Measurements from ENCODE around the gene ANP32B.

Gene ANP32B

GRCh38 chr9:97997330-97998276, 14.5 kb downstream of the ANP32B start:
- Histone ChIP-seq H2BK120ac (ENCODE audit: low read depth, low read length) (no peak overlapping the region), H3K23ac (ENCODE audit: low read length) (no peak overlapping the region), H3K18ac (ENCODE audit: low read length) (no peak overlapping the region), H4K8ac (ENCODE audit: low read depth, low read length) (no peak overlapping the region), H3K27ac (ENCODE audit: low read depth, low read length) (no peak overlapping the region), H4K5ac (ENCODE audit: low read length) (no peak overlapping the region), H2AK5ac (ENCODE audit: low read length) (no peak overlapping the region), H3K79me1 (ENCODE audit: low read length) (peaks cover 16% of the 10 kb centered on the region), H3K4me3 (ENCODE audit: low read length) (no peak overlapping the region), H3K36me3 (ENCODE audit: control insufficient read depth, insufficient read depth, low read length) (peaks cover 9% of the 10 kb centered on the region), H2BK15ac (replicated peaks; ENCODE audit: low read depth) (no peak overlapping the region), H3K27me3 (ENCODE audit: insufficient read depth, low read length, poor library complexity) (no peaks in the 10 kb centered on the region), H3K4me1 (ENCODE audit: control insufficient read depth, low read depth, low read length) (no peaks in the 10 kb centered on the region), H3K4ac (ENCODE audit: low read depth, low read length) (no peak overlapping the region), H2BK5ac (ENCODE audit: low read length) (no peak overlapping the region), H3K79me2 (ENCODE audit: control insufficient read depth, insufficient read depth, low read length) (peaks cover 33% of the 10 kb centered on the region), H3K56ac (ENCODE audit: low read length) (no peak overlapping the region), H3K9ac (ENCODE audit: low read length) (no peak overlapping the region), H3K4me2 (ENCODE audit: low read length) (no peak overlapping the region)
- WGBS (ENCODE audit: extremely low coverage, insufficient coverage, low lambda C conversion rate) = no CpG with 5 or more reads among the region's 3 CpGs
- DNase-seq = no peak

GRCh38 chr9:98002808-98003207, 19.7 kb downstream of the ANP32B start:
- no peak overlapping the region for H3K18ac ChIP-seq (ENCODE audit: low read length)
- H2BK5ac ChIP-seq (ENCODE audit: low read length) = no peak overlapping the region
- no peaks in the 10 kb centered on the region for H3K27me3 ChIP-seq (ENCODE audit: insufficient read depth, low read length, poor library complexity)
- H3K27ac ChIP-seq (ENCODE audit: low read depth, low read length) = no peak overlapping the region
- H3K23ac ChIP-seq (ENCODE audit: low read length) = no peak overlapping the region
- no peaks in the 10 kb centered on the region for H3K4me1 ChIP-seq (ENCODE audit: control insufficient read depth, low read depth, low read length)
- H3K56ac ChIP-seq (ENCODE audit: low read length) = no peak overlapping the region
- peaks cover 21% of the 10 kb centered on the region for H3K79me1 ChIP-seq (ENCODE audit: low read length)
- no peak overlapping the region for H2BK15ac ChIP-seq (replicated peaks; ENCODE audit: low read depth)
- H2AK5ac ChIP-seq (ENCODE audit: low read length) = no peak overlapping the region
- no peak overlapping the region for H4K5ac ChIP-seq (ENCODE audit: low read length)
- H3K4me2 ChIP-seq (ENCODE audit: low read length) = no peak overlapping the region
- no peak overlapping the region for H2BK120ac ChIP-seq (ENCODE audit: low read depth, low read length)
- peaks cover 27% of the 10 kb centered on the region for H3K36me3 ChIP-seq (ENCODE audit: control insufficient read depth, insufficient read depth, low read length)
- H3K4ac ChIP-seq (ENCODE audit: low read depth, low read length) = no peak overlapping the region
- H3K79me2 ChIP-seq (ENCODE audit: control insufficient read depth, insufficient read depth, low read length) = peaks cover 14% of the 10 kb centered on the region
- no peak for DNase-seq
- no peak overlapping the region for H3K9ac ChIP-seq (ENCODE audit: low read length)
- H3K4me3 ChIP-seq (ENCODE audit: low read length) = no peak overlapping the region
- H4K8ac ChIP-seq (ENCODE audit: low read depth, low read length) = no peak overlapping the region
- no CpG with 5 or more reads among the region's 2 CpGs for WGBS (ENCODE audit: extremely low coverage, insufficient coverage, low lambda C conversion rate)

- H3K36me3 ChIP-seq (ENCODE audit: control insufficient read depth, insufficient read depth, low read length) = peaks cover 36% of the 10 kb centered on the region
- no CpG with 5 or more reads among the region's 5 CpGs for WGBS (ENCODE audit: extremely low coverage, insufficient coverage, low lambda C conversion rate)
Observed at GRCh38 chr9:98006127-98006796, 23.1 kb downstream of the ANP32B start.

DNA sequence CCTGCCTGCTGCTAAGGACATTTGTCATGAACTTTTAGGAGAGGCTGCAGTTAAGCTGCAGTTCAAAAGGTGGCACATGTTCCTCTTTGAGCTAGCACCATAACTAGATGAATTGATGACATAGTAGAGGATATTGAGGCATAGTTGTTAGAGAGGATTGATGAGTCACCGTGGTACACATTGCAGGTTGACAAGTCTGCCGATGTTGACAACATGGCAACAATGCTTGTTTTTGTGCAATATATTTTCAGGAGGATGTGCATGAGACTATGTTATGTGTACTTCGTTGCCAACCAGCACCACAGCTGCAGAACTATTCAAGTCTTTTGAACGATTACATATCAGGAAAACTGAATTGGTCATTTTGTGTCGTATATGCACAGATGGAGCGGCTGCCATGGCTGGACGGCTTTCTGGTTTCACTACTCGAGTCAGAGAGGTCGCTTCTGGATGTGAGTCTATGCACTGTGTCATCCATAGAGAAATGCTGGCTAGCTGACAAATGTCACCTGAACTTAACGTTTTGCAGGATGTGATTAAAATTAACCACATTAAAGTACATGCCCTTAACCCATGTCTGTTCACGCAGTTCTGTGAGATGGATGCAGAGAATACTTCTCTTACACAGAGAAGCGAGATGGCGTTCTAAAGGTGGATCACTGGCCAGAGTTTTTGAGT, 24.2 kb downstream of the ANP32B start:
- no peak overlapping the region for H3K56ac ChIP-seq (ENCODE audit: low read length)
- H3K18ac ChIP-seq (ENCODE audit: low read length) = no peak overlapping the region
- no peak overlapping the region for H3K27ac ChIP-seq (ENCODE audit: low read depth, low read length)
- H4K5ac ChIP-seq (ENCODE audit: low read length) = no peak overlapping the region
- H3K4ac ChIP-seq (ENCODE audit: low read depth, low read length) = no peak overlapping the region
- H3K79me1 ChIP-seq (ENCODE audit: low read length) = peaks cover 20% of the 10 kb centered on the region
- no peak overlapping the region for H3K23ac ChIP-seq (ENCODE audit: low read length)
- H3K4me3 ChIP-seq (ENCODE audit: low read length) = no peak overlapping the region
- no peak overlapping the region for H2AK5ac ChIP-seq (ENCODE audit: low read length)
- H2BK15ac ChIP-seq (replicated peaks; ENCODE audit: low read depth) = no peak overlapping the region
- peaks cover 35% of the 10 kb centered on the region for H3K36me3 ChIP-seq (ENCODE audit: control insufficient read depth, insufficient read depth, low read length)
- no peaks in the 10 kb centered on the region for H3K27me3 ChIP-seq (ENCODE audit: insufficient read depth, low read length, poor library complexity)
- H4K8ac ChIP-seq (ENCODE audit: low read depth, low read length) = no peak overlapping the region
- H3K4me1 ChIP-seq (ENCODE audit: control insufficient read depth, low read depth, low read length) = no peaks in the 10 kb centered on the region
- no peak overlapping the region for H2BK120ac ChIP-seq (ENCODE audit: low read depth, low read length)
- peaks cover 10% of the 10 kb centered on the region for H3K79me2 ChIP-seq (ENCODE audit: control insufficient read depth, insufficient read depth, low read length)
- no CpG with 5 or more reads among the region's 13 CpGs for WGBS (ENCODE audit: extremely low coverage, insufficient coverage, low lambda C conversion rate)
- H2BK5ac ChIP-seq (ENCODE audit: low read length) = no peak overlapping the region
- H3K9ac ChIP-seq (ENCODE audit: low read length) = no peak overlapping the region
- H3K4me2 ChIP-seq (ENCODE audit: low read length) = no peak overlapping the region
- no peak for DNase-seq

More at GRCh38 chr9:98006127-98006796, 23.1 kb downstream of the ANP32B start:
- no peak for DNase-seq
- Histone ChIP-seq H2BK5ac (ENCODE audit: low read length) (no peak overlapping the region), H4K8ac (ENCODE audit: low read depth, low read length) (no peak overlapping the region), H2AK5ac (ENCODE audit: low read length) (no peak overlapping the region), H3K4me3 (ENCODE audit: low read length) (no peak overlapping the region), H3K79me1 (ENCODE audit: low read length) (peaks cover 22% of the 10 kb centered on the region), H3K9ac (ENCODE audit: low read length) (no peak overlapping the region), H3K56ac (ENCODE audit: low read length) (no peak overlapping the region), H3K23ac (ENCODE audit: low read length) (no peak overlapping the region), H2BK120ac (ENCODE audit: low read depth, low read length) (no peak overlapping the region), H3K18ac (ENCODE audit: low read length) (no peak overlapping the region), H3K4me2 (ENCODE audit: low read length) (no peak overlapping the region), H3K27ac (ENCODE audit: low read depth, low read length) (no peak overlapping the region), H4K5ac (ENCODE audit: low read length) (no peak overlapping the region), H3K4me1 (ENCODE audit: control insufficient read depth, low read depth, low read length) (no peaks in the 10 kb centered on the region), H3K27me3 (ENCODE audit: insufficient read depth, low read length, poor library complexity) (no peaks in the 10 kb centered on the region), H3K4ac (ENCODE audit: low read depth, low read length) (no peak overlapping the region), H2BK15ac (replicated peaks; ENCODE audit: low read depth) (no peak overlapping the region), H3K79me2 (ENCODE audit: control insufficient read depth, insufficient read depth, low read length) (peaks cover 13% of the 10 kb centered on the region)

GRCh38 chr9:98008764-98009163, 25.6 kb downstream of the ANP32B start:
- H3K36me3 ChIP-seq (ENCODE audit: control insufficient read depth, insufficient read depth, low read length) = peaks cover 34% of the 10 kb centered on the region

More at GRCh38 chr9:98008764-98009163, 25.6 kb downstream of the ANP32B start:
- Histone ChIP-seq H3K9ac (ENCODE audit: low read length) (no peak overlapping the region), H2BK5ac (ENCODE audit: low read length) (no peak overlapping the region), H3K27me3 (ENCODE audit: insufficient read depth, low read length, poor library complexity) (no peaks in the 10 kb centered on the region), H3K4ac (ENCODE audit: low read depth, low read length) (no peak overlapping the region), H3K4me1 (ENCODE audit: control insufficient read depth, low read depth, low read length) (no peaks in the 10 kb centered on the region), H3K4me2 (ENCODE audit: low read length) (no peak overlapping the region), H2BK120ac (ENCODE audit: low read depth, low read length) (no peak overlapping the region), H4K8ac (ENCODE audit: low read depth, low read length) (no peak overlapping the region), H3K79me1 (ENCODE audit: low read length) (peaks cover 14% of the 10 kb centered on the region), H3K56ac (ENCODE audit: low read length) (no peak overlapping the region), H4K5ac (ENCODE audit: low read length) (no peak overlapping the region), H3K27ac (ENCODE audit: low read depth, low read length) (no peak overlapping the region), H3K4me3 (ENCODE audit: low read length) (no peak overlapping the region), H2BK15ac (replicated peaks; ENCODE audit: low read depth) (no peak overlapping the region), H3K18ac (ENCODE audit: low read length) (no peak overlapping the region), H3K23ac (ENCODE audit: low read length) (no peak overlapping the region), H3K79me2 (ENCODE audit: control insufficient read depth, insufficient read depth, low read length) (peaks cover 7% of the 10 kb centered on the region), H2AK5ac (ENCODE audit: low read length) (no peak overlapping the region)
- no peak for DNase-seq
- WGBS (ENCODE audit: extremely low coverage, insufficient coverage, low lambda C conversion rate) = no CpG with 5 or more reads among the region's 3 CpGs
